H1 (cell line): ENCODE data around the gene CCDC106.

ENCODE experiments used
- CTCF ChIP-seq, 3 experiments: IDR thresholded peaks; 1 replicate in 2 of 3; 2 replicates in 1 of 3; pipeline versions ENCODE4 v1.5.1 to v1.6.1; 2011; ENCODE audit warnings: low read length in 3 of 3, mild to moderate bottlenecking in 3 of 3, inconsistent platforms in 2 of 3, low read depth in 1 of 3, moderate library complexity in 1 of 3; ENCODE audit not compliant: insufficient read depth in 1 of 3; ENCODE audit errors: control extremely low read depth in 1 of 3
- JUND ChIP-seq: IDR thresholded peaks from 2 replicates; pipeline ENCODE4 v1.6.1; 2011; ENCODE audit warnings: mild to moderate bottlenecking, improper control_type of control experiment, low read length
- MAX ChIP-seq: IDR thresholded peaks from 2 replicates; pipeline ENCODE4 v1.6.1; 2012; ENCODE audit warnings: inconsistent platforms
- RAD21 ChIP-seq, 2 experiments: IDR thresholded peaks in 1 of 2; conservative IDR thresholded peaks in 1 of 2; 2 replicates each; pipeline ENCODE4 v1.6.1; 2011; ENCODE audit warnings: low read depth in 2 of 2, low read length in 2 of 2, improper control_type of control experiment in 1 of 2, inconsistent platforms in 1 of 2, mild to moderate bottlenecking in 1 of 2, moderate library complexity in 1 of 2
- RBBP5 ChIP-seq: IDR thresholded peaks from 2 replicates; pipeline ENCODE4 v1.7.1; 2012; ENCODE audit warnings: low read depth, mild to moderate bottlenecking, inconsistent platforms, low read length, moderate library complexity, borderline replicate concordance

DNA sequence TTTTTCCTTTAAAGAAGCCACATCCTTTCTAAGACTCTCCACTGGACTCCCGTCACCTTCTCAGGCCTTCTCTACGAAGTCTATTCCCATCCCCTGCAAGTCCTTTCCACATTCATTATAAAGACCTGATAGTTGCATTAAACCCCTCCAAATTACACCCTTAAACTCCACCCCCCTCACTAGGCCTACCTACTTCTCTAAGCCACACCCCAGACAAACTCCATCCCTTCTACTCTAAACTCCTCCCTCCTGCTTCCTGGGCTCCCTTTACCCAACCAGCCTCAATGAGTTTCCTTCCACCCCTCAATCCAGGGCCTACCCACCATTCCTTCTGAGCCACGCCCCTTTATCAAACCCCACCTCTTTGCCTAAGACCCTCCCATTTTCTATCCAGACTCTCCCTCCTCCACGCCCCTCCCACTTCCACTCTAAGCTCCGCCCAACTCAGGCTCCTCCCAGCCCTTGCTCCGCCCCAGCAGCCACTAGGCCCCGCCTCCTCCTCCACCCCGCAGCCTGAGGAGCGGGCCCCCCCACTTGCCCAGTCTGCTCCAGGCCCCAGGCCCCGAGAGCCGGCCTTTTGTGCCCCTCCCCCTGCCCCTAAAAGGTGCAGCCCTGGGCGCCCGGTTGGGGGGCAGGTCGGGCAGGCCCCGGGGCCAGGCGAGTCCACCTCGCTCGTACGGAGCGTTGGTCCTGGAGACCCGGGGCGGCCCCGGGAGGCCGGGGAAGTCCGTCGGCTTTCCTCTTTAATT is 49.1 kb upstream of the CCDC106 start:
- TF ChIP-seq JUND, result no peak
- TF ChIP-seq CTCF (IDR thresholded peaks at IDR 0.05; ENCODE audit: control extremely low read depth in 1 of 3, insufficient read depth in 1 of 3, low read depth in 1 of 3, low read length in 3 of 3), result no peak
- no peak for TF ChIP-seq MAX
- TF ChIP-seq RAD21 (IDR thresholded peaks at IDR 0.05 in 1 of 2, conservative IDR thresholded peaks at IDR 0.05 in 1 of 2; ENCODE audit: low read depth in 2 of 2, low read length in 2 of 2), result no peak
- no peak for TF ChIP-seq RBBP5
